MG63 (cell line): ENCODE results near the gene NFASC. TPM values are rescaled to one million over a fixed set of nuclear protein-coding genes. Genes with fewer than 3 reads are reported as not detected.

Experiments
- DNase-seq: peaks from one replicate; pipeline ENCODE4 v3.0.0-alpha.2; 2020
- H3K27me3 ChIP-seq: fragments of 250-450 bp; sonication (Bioruptor Pico); 2 replicates; pipeline ENCODE4 v1.5.1; 2020; ENCODE audit warnings: mild to moderate bottlenecking, moderate library complexity
- H3K36me3 ChIP-seq: fragments of 250-450 bp; sonication (Bioruptor Pico); 2 replicates; pipeline ENCODE4 v1.5.1; 2020; ENCODE audit warnings: mild to moderate bottlenecking, moderate library complexity
- H3K4me3 ChIP-seq: fragments of 250-450 bp; sonication (Bioruptor Pico); 2 replicates; pipeline ENCODE4 v1.5.1; 2020; ENCODE audit warnings: mild to moderate bottlenecking, moderate library complexity
- H3K9me3 ChIP-seq: fragments of 250-450 bp; sonication (Bioruptor Pico); 2 replicates; pipeline ENCODE4 v1.5.1; 2020; ENCODE audit warnings: mild to moderate bottlenecking, moderate library complexity
- total RNA-seq: library from RNA; depleted of rRNA; stranded (reverse); fragments of >200 nt; shearing (Covaris generic); gene quantifications from 2 replicates; pipeline ENCODE4 v1.2.3, GENCODE V29; 2014; ENCODE audit warnings: low replicate concordance

Gene NFASC
- total RNA-seq, 1 experiment from 2014 or later = 21.7 TPM

GRCh38 chr1:204873714-204874113, 3.1 kb downstream of the NFASC start:
- H3K27me3 ChIP-seq = no peaks in the 10 kb centered on the region; the same call in 1 of the 2 replicates
- DNase-seq = no peak
- H3K4me3 ChIP-seq = no peak overlapping the region

DNA sequence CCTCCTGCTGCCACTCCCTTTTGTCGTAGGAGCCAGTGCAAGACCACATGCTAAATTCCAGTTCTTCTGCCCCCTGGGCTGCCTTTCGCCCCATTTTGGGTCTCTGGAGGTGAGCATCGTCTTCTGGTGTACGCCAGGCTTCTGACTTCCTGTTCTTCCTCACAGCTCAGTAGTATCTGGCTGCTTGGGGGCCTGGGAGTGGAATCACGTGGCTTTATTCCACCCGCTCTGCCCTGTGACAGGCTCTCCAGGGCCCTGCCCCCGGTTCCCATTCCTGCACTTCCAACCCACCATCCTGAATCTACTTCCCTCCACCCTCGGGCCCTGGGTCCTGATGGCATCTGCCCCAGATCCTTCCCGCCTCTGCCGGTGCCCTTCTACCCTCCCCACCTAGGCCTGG, 3.6 kb downstream of the NFASC start:
- no peaks in the 10 kb centered on the region for H3K36me3 ChIP-seq
- no peaks in the 10 kb centered on the region for H3K9me3 ChIP-seq
- DNase-seq = no peak
- H3K27me3 ChIP-seq = no peaks in the 10 kb centered on the region; the same call in 1 of the 2 replicates
- no peak overlapping the region for H3K4me3 ChIP-seq

More at GRCh38 chr1:204873714-204874113, 3.1 kb downstream of the NFASC start:
- no peaks in the 10 kb centered on the region for H3K36me3 ChIP-seq
- H3K9me3 ChIP-seq = no peaks in the 10 kb centered on the region

- no peak for DNase-seq
- H3K9me3 ChIP-seq = no peaks in the 10 kb centered on the region
- H3K36me3 ChIP-seq = no peaks in the 10 kb centered on the region
- no peaks in the 10 kb centered on the region; the same call in 1 of the 2 replicates for H3K27me3 ChIP-seq
- no peak overlapping the region for H3K4me3 ChIP-seq
Measured at GRCh38 chr1:204875255-204875654, 4.6 kb downstream of the NFASC start.

GRCh38 chr1:204878621-204879234, 8.1 kb downstream of the NFASC start:
- no peak for DNase-seq
- H3K4me3 ChIP-seq = no peak overlapping the region
- no peaks in the 10 kb centered on the region for H3K9me3 ChIP-seq
- no peaks in the 10 kb centered on the region; the same call in 1 of the 2 replicates for H3K27me3 ChIP-seq
- H3K36me3 ChIP-seq = no peaks in the 10 kb centered on the region

DNA sequence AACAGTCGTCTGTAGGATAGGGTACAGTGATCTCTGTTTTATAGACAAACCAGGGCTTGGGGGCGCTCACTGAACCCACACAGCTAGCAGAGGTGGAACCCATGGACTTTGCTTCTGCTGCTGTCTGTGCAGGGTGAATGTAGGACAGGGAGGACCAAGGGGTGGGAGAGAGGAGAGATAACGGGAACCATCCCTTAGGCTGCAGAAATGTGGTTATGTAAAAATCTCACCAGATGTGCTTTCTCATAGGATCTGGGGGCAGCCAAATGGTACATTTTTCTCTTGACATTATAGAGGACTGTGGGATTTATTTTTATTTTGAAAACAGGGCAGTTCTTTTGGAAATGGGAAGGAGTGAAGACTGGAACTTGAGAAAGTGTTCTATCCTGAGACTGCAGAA, 8.7 kb downstream of the NFASC start:
- Histone ChIP-seq H3K36me3 (no peaks in the 10 kb centered on the region), H3K27me3 (no peaks in the 10 kb centered on the region; the same call in 1 of the 2 replicates), H3K9me3 (no peaks in the 10 kb centered on the region), H3K4me3 (no peak overlapping the region)
- no peak for DNase-seq

DNA sequence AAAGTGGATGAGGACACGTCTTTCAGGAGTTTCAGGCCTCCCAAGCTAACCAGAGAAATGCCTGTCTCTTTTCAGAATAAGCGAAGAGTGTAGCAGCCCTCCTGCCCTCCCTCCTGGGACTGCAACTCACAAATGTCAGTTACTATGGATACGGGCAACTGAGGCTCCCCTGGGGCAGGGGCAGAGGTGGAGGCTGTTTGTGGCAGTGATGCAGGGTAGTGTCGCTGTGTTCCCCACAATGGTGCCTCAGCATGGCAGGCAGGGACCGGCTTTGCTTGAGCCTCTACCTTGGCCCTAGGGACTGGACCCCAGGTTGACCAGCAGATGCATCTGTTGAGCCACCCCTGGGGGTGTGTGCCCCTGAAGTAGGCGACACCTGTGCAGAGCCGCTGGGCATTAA, 10.2 kb downstream of the NFASC start:
- Histone ChIP-seq H3K4me3 (no peak overlapping the region), H3K36me3 (no peaks in the 10 kb centered on the region), H3K27me3 (no peaks in the 10 kb centered on the region; the same call in 1 of the 2 replicates), H3K9me3 (no peaks in the 10 kb centered on the region)
- no peak for DNase-seq

- no peak for DNase-seq
- H3K9me3 ChIP-seq = no peaks in the 10 kb centered on the region
- H3K36me3 ChIP-seq = no peaks in the 10 kb centered on the region
- H3K4me3 ChIP-seq = no peak overlapping the region
- no peaks in the 10 kb centered on the region; the same call in 1 of the 2 replicates for H3K27me3 ChIP-seq
Measured at GRCh38 chr1:204882479-204882878, 11.8 kb downstream of the NFASC start.

GRCh38 chr1:204883405-204883804, 12.7 kb downstream of the NFASC start:
- Histone ChIP-seq H3K9me3 (no peaks in the 10 kb centered on the region), H3K36me3 (no peaks in the 10 kb centered on the region), H3K27me3 (no peaks in the 10 kb centered on the region), H3K4me3 (no peak overlapping the region)
- DNase-seq = no peak

DNA sequence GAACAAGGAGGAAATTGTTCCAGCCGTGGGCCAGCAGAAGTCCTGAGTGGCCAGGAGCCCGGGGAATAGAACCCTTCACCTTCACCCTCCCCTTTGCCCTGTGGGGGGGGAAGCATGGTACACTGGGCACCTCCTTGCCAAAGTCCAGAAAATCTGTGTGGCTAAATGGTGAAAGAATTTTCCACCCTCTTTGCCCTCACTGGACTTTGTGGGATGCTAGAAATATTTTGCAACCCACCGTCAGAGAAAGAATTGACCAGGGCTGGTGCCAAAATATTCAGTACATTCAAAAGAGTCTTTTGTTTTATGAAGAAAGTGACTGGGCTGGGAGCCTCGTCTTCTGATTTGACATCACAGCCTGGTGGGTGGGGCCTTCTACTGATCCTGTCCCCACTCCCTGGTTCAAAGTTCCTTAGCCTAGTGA, 14.6 kb downstream of the NFASC start:
- Histone ChIP-seq H3K9me3 (no peaks in the 10 kb centered on the region), H3K36me3 (no peaks in the 10 kb centered on the region), H3K4me3 (no peak overlapping the region), H3K27me3 (no peaks in the 10 kb centered on the region)
- DNase-seq = no peak

DNA sequence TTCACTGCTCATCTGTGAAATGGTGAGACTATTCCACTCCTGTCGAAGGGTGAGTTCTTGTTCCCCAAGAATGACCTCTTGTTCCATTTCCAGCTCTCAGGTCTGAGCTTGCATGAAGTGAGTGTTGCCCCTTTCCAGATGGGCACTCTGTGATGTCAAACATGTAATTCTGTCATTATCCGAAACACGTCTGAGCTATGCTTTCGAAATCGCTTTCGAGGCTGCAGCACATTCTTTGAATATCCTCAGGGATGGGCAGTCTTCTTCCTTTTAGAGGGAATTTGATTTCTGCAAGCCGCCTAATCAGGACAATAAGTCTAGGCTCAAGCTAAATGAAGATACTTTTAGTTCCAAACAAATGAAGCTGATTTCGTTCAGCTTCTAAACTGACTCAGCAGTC, 15.1 kb downstream of the NFASC start:
- no peaks in the 10 kb centered on the region for H3K27me3 ChIP-seq
- no peak overlapping the region for H3K4me3 ChIP-seq
- no peaks in the 10 kb centered on the region for H3K36me3 ChIP-seq
- H3K9me3 ChIP-seq = no peaks in the 10 kb centered on the region
- no peak for DNase-seq

DNA sequence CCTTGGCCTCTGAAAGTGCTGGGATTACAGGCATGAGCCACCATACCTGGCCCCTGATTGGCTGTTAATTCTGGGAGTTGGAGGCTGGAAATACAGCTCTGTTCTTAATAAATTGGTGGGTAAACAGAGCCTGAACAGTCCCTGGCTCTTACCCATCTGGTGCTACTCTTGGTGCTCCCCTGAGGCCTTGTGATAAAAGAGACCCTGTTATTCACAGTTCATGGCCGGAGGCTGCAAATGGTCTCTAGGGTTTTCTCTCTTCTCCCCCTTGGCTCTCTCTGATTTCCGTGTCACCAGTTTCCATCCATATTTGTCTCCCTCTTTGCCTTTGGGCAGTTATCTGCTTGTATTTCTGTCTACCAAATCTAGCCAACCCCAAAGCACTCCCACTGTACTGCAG, 17.2 kb downstream of the NFASC start:
- H3K9me3 ChIP-seq = no peaks in the 10 kb centered on the region
- DNase-seq = no peak
- H3K27me3 ChIP-seq = no peaks in the 10 kb centered on the region
- H3K4me3 ChIP-seq = no peak overlapping the region
- no peaks in the 10 kb centered on the region for H3K36me3 ChIP-seq

- no peaks in the 10 kb centered on the region for H3K36me3 ChIP-seq
- no peak overlapping the region for H3K4me3 ChIP-seq
- no peak for DNase-seq
- no peaks in the 10 kb centered on the region for H3K27me3 ChIP-seq
- no peaks in the 10 kb centered on the region for H3K9me3 ChIP-seq
Measured at GRCh38 chr1:204888294-204888693, 17.6 kb downstream of the NFASC start.

DNA sequence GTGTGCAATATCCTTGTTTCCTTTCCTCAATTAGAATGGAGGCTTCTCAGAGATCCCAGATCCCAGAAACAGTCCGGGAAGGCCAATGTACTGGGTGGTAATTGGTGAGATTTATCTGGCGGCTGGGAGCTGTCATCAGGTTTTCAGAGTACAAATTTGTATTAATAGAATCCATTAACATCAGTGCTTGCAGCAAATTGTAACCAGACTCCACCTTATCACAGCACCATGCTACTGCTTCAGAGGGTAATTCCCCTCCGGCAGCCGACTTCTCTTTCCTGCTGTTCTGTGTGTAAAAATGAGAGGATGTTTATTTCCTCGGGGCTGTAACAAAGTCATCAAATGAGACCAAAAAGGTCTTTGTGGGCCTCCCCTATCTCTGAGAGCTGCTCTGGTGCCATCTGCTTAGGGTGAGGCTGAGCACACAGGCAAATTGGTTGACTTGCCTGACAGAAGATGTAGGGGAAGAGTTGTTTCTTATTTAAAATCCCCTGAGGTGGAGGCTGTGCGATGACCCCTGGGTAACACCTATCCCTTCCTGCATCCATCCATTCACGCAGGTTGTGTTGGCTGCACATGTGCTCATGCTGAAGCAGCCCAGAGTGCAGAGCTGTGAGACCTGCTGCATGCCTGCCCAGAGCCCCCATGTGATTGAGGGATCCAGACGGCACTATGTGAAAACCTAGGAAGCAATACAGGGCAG, 19.2 kb downstream of the NFASC start:
- H3K27me3 ChIP-seq = no peaks in the 10 kb centered on the region
- no peak overlapping the region for H3K4me3 ChIP-seq
- H3K9me3 ChIP-seq = no peaks in the 10 kb centered on the region
- no peak for DNase-seq
- no peaks in the 10 kb centered on the region for H3K36me3 ChIP-seq

- Histone ChIP-seq H3K9me3 (no peaks in the 10 kb centered on the region), H3K27me3 (no peaks in the 10 kb centered on the region), H3K36me3 (no peaks in the 10 kb centered on the region), H3K4me3 (no peak overlapping the region)
- DNase-seq = no peak
Measured at GRCh38 chr1:204891860-204892259, 21.2 kb downstream of the NFASC start.

DNA sequence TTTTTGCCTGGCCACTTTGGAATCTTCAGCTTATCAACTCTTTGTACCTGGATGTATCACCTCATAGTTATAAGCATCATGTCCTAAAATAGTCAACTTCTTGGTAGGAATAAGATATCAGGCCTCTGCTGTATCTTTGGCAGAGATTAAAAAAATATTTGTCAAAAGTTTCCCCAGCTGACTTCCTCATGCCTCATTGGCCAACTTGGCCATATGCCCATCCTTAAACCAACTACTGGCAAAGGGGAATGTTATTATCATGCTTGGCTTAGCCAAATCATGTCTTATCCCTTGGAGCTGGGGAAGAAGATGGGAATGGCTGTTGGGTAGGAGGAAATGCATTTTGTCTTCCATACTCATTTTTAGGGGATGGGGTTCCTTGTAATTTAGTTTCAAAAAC, 23.4 kb downstream of the NFASC start:
- Histone ChIP-seq H3K27me3 (no peaks in the 10 kb centered on the region), H3K4me3 (no peak overlapping the region), H3K36me3 (no peaks in the 10 kb centered on the region), H3K9me3 (no peaks in the 10 kb centered on the region)
- peak; percentile 71 for DNase-seq

GRCh38 chr1:204894606-204895005, 23.9 kb downstream of the NFASC start:
- Histone ChIP-seq H3K36me3 (no peaks in the 10 kb centered on the region), H3K4me3 (no peak overlapping the region), H3K27me3 (no peaks in the 10 kb centered on the region), H3K9me3 (no peaks in the 10 kb centered on the region)
- DNase-seq = peak; percentile 43

DNA sequence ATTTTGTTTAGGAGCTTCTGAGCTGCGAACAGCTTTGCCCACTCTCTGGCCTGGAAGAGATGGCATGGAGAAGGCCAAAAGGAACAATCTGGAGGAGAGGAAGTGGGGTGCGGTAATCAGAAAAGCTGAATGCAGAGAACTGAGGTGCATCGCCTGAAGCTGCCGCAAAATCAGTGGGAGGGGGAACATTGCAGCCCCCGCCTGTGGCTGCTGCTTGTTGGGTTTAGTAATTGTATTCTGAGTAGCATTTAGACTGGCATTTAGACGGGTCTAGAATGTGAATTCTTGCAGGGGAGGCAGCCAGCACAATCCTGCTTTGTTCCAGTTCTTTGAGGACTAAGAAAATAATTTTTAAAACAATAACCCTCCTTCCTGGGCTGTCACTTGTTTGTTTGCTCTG, 25.4 kb downstream of the NFASC start:
- Histone ChIP-seq H3K27me3 (no peaks in the 10 kb centered on the region), H3K36me3 (no peaks in the 10 kb centered on the region), H3K4me3 (no peak overlapping the region), H3K9me3 (no peaks in the 10 kb centered on the region)
- DNase-seq = no peak
